HG03457 (cell line): Measurements from ENCODE around the gene PTPRU.

Source experiments
- ATAC-seq: cut with Tn5 transposase; IDR thresholded peaks from one replicate; pipeline ENCODE4 v1.9.1; 2021; ENCODE audit warnings: moderate number of reproducible peaks; ENCODE audit not compliant: unreplicated experiment

Gene PTPRU

GRCh38 chr1:29243871-29244200, 7.5 kb downstream of the PTPRU start:
- no peak for ATAC-seq

GRCh38 chr1:29245261-29245660, 8.9 kb downstream of the PTPRU start:
- no peak for ATAC-seq

- no peak for ATAC-seq
These were observed 9.6 kb downstream of the PTPRU start for GRCh38 chr1:29245876-29246275.

- ATAC-seq = no peak
These were observed 10.7 kb downstream of the PTPRU start for GRCh38 chr1:29247044-29247443.

- ATAC-seq = no peak
These were observed 11.4 kb downstream of the PTPRU start for GRCh38 chr1:29247571-29248273.

DNA sequence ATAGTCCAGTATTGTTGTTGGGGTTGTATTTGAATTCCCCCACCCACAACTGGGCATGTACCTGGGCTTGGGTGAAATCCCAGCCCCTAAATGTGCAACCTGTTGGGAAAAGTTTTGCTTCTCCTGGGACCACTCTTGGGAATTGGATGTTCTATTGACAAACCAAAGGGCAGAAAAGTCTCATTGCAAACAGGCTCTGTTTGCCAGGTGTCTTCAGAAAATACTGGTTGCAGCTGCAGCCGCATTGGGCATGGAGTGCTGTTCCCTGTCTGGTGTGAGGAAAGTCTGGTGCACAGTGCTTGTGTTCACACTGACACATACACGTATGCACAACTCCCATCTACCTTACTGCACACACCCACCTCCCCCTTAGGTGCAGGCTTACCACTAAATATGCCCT, 12.1 kb downstream of the PTPRU start:
- ATAC-seq = no peak

DNA sequence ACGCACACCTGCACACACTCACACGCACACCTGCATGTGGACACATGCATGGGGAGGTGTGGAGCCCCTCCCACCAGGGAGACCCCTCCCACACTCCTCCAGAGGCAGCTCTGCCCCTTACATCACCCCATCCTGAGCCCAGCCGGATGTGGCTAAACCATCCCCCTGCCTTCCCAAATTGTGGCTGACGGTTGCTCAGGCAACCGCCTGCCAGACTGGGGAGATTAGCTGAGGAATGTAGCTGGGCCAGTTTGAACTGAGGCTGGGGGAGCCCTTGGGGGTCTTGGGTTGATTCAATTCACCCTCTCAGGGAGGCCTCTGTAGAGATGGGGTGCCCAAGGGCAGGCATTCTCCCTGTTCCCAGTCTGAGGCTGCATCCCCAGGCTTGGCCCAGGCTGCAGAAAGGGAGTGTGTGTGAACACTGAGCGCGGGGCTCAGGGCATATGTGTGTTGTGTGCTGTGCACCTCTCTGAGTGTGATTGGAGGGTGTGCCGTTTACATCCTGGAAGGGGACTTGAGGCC, 12.9 kb downstream of the PTPRU start:
- no peak for ATAC-seq

- ATAC-seq = no peak
These were observed 13.7 kb downstream of the PTPRU start for GRCh38 chr1:29249951-29250581.

GRCh38 chr1:29251164-29252124, 15.1 kb downstream of the PTPRU start:
- no peak for ATAC-seq

DNA sequence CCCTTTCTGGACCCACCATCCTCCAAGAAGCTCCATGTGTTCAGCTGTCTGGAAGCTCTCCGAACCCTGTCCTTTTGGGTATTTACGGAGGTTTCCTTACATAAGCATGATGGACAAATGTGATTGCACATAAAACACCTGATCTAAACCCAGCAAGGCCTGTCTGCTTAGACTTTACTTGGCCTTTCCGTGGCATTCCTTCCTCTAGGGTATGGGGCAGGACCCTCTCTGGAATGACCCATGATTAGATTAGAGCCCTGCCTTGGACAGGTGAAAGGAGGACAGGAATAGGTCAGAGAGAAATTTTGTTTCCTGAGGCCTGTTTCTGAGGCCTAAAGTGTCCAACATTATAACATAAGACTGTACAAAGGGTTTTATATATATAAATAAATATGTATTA, 16.9 kb downstream of the PTPRU start:
- no peak for ATAC-seq

DNA sequence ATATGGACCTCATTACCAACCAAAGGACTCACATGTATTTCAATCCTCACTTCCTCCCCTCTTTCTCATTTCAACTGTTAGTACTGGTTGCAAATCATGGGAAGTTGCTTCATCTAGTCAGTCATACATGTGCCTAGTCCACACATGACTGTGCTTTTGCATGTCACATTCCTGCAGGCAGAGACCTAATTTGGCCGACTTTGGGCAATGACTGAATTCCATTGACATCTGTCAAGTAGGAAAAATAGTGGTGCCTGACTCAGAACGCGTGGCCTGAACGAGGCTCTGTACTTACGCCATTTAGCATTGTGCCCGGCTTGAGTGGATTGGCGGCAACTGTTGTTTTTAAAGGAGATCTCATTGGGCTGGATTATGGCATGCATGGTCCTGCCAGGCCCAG, 18.0 kb downstream of the PTPRU start:
- no peak for ATAC-seq

DNA sequence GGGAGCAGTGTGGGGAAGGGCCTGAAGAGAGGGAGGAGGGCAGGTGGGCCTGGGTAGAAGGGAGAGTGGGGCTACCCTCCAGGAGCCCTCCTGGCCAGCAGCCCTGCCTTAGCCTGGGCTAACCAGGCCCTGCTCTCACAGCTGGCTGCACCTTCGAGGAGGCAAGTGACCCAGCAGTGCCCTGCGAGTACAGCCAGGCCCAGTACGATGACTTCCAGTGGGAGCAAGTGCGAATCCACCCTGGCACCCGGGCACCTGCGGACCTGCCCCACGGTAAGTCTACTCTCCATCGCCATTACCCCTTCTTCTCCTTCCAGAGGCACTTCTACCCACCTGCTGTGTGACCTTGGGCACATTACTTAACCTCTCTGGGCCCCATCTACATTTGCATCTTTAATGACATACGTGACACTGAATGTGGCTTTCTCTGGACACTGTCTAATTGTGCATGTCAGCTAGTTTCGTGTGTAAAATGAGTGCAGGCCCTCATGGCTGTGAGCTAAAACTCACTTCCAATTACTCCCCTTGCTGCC, 18.9 kb downstream of the PTPRU start:
- ATAC-seq = no peak

- no peak for ATAC-seq
These were observed 20.1 kb downstream of the PTPRU start for GRCh38 chr1:29256394-29256793.

DNA sequence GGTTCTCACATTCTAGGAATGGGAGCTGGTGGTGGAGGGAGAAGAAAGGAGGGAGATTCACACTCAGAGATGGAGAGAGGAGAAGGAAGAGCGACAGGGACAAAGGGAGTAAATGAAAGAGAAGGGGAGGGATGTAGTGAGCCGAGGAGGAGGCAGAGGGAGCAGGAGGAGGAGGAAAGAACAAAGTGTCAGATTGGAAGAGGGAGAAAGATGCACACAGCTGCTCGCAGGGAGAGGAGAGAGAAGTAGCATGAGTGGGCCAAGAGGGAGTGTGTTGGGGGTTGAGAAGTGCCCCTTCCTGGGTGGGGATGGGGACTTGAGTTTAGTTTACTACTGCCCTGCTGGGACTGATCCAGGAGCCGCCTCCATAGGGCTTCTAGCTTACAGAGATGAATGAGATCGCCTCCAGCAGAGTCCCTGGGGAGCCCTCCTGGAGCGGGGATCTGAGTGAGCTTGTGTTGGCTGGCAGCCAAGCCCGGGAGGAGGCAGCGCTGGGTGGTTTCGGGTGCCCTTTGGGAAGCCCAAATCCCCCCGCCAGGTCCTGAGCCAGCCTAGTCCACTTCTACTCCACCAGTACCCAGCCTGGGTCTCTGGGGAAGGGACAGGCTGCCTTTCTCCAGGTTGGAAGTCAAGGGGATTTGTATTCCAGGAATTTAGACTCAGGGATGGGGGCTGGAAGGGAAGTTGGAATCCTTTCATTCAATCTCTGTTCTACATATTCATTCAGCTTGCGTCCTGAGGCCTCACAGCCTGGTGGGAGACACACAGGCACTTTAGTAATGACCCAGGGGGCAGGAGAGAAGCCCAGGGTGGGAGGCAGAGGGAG, 20.9 kb downstream of the PTPRU start:
- ATAC-seq = no peak

GRCh38 chr1:29258189-29258975, 22.1 kb downstream of the PTPRU start:
- no peak for ATAC-seq

GRCh38 chr1:29258976-29259801, 22.9 kb downstream of the PTPRU start:
- ATAC-seq = no peak

GRCh38 chr1:29259802-29260441, 23.6 kb downstream of the PTPRU start:
- no peak for ATAC-seq

DNA sequence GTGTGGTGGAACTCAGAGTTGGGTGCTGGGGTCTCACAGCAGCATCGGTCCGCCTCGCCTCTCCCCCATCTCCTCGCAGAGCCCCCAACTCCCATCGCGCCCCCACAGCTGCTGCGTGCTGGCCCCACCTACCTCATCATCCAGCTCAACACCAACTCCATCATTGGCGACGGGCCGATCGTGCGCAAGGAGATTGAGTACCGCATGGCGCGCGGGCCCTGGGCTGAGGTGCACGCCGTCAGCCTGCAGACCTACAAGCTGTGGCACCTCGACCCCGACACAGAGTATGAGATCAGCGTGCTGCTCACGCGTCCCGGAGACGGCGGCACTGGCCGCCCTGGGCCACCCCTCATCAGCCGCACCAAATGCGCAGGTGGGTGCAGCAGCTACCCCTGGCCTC, 24.2 kb downstream of the PTPRU start:
- no peak for ATAC-seq
